Memory B cell (primary cell): ENCODE measurements around the gene SYNDIG1.

Experiments used
- ATAC-seq: fragments of 150-1000 bp; cut with Tn5 transposase; 2 replicates; pipeline ENCODE4 v1.10.0; 2021; ENCODE audit warnings: low read depth, mild to moderate bottlenecking, moderate library complexity
- DNase-seq, 2 donors: peaks; one replicate each; pipeline ENCODE4 v3.0.0; 2022; ENCODE audit warnings: low spot score in 2 of 2
- H3K27ac Mint-ChIP-seq: one replicate; pipeline ENCODE4 v1.8.0; 2022; ENCODE audit warnings: mild to moderate bottlenecking, moderate library complexity, mixed read lengths
- H3K27me3 Mint-ChIP-seq: one replicate; pipeline ENCODE4 v1.8.0; 2022; ENCODE audit warnings: mixed read lengths
- H3K36me3 Mint-ChIP-seq: one replicate; pipeline ENCODE4 v1.8.0; 2022; ENCODE audit warnings: mild to moderate bottlenecking, mixed read lengths
- H3K4me1 Mint-ChIP-seq: one replicate; pipeline ENCODE4 v1.8.0; 2022; ENCODE audit warnings: mixed read lengths
- H3K4me3 Mint-ChIP-seq: one replicate; pipeline ENCODE4 v1.8.0; 2022; ENCODE audit warnings: mild to moderate bottlenecking, moderate library complexity, mixed read lengths
- H3K9me3 Mint-ChIP-seq: one replicate; pipeline ENCODE4 v1.8.0; 2022; ENCODE audit warnings: mixed read lengths

Gene SYNDIG1

DNA sequence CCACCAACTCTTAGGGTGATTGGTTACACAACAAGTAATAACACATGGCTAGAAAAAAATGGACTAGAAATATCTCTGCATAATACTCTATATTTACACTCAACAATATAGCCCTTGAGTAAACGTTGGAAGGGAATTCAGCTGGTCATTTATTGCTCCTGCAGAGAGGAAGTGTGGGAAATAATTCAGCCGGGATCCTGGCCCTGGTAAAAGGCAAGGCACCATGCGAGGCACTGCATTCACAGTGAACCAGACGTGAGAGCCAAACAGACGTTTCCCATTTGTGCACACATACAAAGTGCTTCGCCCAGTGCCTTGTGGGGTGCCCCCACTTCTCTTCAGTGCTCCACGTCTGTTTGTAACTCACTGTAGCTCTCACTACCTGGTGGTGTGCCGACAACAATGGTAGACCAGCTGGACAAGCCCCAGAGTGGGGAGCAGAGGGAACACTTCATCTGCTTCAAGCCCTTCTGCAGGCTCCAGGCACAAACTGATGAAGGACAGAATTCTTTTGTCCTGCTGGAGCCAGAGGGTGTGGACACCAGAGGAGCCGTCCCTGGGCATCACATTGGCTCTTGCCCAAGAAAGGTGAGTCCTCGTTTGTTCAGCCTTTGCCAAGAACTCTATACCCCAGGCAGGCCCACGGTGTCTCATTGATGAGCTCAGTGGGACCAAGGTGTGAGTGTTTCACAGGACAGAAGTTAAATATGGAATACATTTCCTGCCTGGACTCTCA lies 18.8 kb downstream of the SYNDIG1 start:
- peaks cover 7% of the 10 kb centered on the region for H3K27me3 Mint-ChIP-seq
- ATAC-seq (no peak), DNase-seq (no peak)
- H3K27ac Mint-ChIP-seq: no peak overlapping the region
- H3K36me3 Mint-ChIP-seq: no peaks in the 10 kb centered on the region
- H3K4me3 Mint-ChIP-seq: no peak overlapping the region
- peaks cover 5% of the 10 kb centered on the region for H3K4me1 Mint-ChIP-seq
- no peaks in the 10 kb centered on the region for H3K9me3 Mint-ChIP-seq

DNA sequence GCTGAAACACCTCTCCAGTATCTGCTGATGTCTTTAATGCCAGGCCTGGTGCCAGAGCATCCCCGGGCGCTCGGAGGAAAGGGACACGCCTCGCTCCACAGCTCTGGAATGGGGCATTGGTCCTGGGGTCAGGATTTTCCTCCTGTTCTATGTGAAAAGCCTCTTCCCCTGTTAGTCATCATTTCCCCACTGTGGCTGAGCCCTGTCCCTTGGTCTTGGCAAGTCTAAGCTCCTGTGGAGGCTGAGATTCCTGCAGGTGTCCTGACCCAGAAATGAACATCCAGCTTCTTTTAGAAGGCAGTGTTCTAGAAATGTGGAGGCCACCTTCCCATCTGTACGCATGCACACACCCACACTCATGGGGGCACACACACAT lies 19.4 kb downstream of the SYNDIG1 start:
- no peaks in the 10 kb centered on the region for H3K36me3 Mint-ChIP-seq
- peaks cover 4% of the 10 kb centered on the region for H3K27me3 Mint-ChIP-seq
- no peaks in the 10 kb centered on the region for H3K9me3 Mint-ChIP-seq
- H3K4me1 Mint-ChIP-seq: peaks cover 5% of the 10 kb centered on the region
- no peak overlapping the region for H3K27ac Mint-ChIP-seq
- no peak overlapping the region for H3K4me3 Mint-ChIP-seq
- ATAC-seq (no peak), DNase-seq (no peak)

GRCh38 chr20:24489193-24489592 lies 19.8 kb downstream of the SYNDIG1 start:
- no peak overlapping the region for H3K4me3 Mint-ChIP-seq
- H3K36me3 Mint-ChIP-seq: no peaks in the 10 kb centered on the region

GRCh38 chr20:24489631-24490260 lies 20.3 kb downstream of the SYNDIG1 start:
- no peaks in the 10 kb centered on the region for H3K9me3 Mint-ChIP-seq
- ATAC-seq: no peak
- DNase-seq: no peak
- no peak overlapping the region for H3K27ac Mint-ChIP-seq
- peaks cover 5% of the 10 kb centered on the region for H3K4me1 Mint-ChIP-seq
- H3K27me3 Mint-ChIP-seq: peaks cover 4% of the 10 kb centered on the region
- H3K36me3 Mint-ChIP-seq: no peaks in the 10 kb centered on the region
- H3K4me3 Mint-ChIP-seq: no peak overlapping the region

More at GRCh38 chr20:24489193-24489592, 19.8 kb downstream of the SYNDIG1 start:
- ATAC-seq (no peak), DNase-seq (no peak)
- peaks cover 5% of the 10 kb centered on the region for H3K4me1 Mint-ChIP-seq
- H3K27me3 Mint-ChIP-seq: peaks cover 4% of the 10 kb centered on the region
- no peaks in the 10 kb centered on the region for H3K9me3 Mint-ChIP-seq
- H3K27ac Mint-ChIP-seq: no peak overlapping the region

DNA sequence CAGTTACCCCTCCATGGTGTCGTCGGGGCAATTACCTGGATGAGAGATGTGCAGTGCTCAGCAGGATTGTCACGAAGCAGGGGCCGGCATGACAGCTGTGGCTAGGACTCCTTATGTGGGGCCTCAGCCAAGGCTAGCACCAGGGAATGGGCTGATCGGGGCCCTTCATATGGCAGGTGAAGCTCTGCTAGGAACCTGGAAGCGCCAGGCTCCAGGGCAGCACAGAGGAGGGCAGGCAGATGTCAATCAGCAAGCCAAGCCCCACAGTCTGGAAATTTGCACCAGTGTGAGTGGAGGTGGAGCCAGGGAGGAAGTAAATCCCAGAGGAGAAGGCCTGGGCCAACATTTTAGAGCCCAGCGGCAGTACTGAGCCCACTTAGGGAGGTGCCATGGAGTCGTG lies 21.2 kb downstream of the SYNDIG1 start:
- DNase-seq (no peak), ATAC-seq (no peak)
- no peak overlapping the region for H3K27ac Mint-ChIP-seq
- H3K4me1 Mint-ChIP-seq: peaks cover 5% of the 10 kb centered on the region
- peaks cover 4% of the 10 kb centered on the region for H3K27me3 Mint-ChIP-seq
- H3K9me3 Mint-ChIP-seq: no peaks in the 10 kb centered on the region
- no peaks in the 10 kb centered on the region for H3K36me3 Mint-ChIP-seq
- H3K4me3 Mint-ChIP-seq: no peak overlapping the region

- Mint-ChIP-seq H3K4me1 (peaks cover 5% of the 10 kb centered on the region), H3K36me3 (no peaks in the 10 kb centered on the region), H3K27me3 (peaks cover 4% of the 10 kb centered on the region), H3K9me3 (no peaks in the 10 kb centered on the region), H3K4me3 (no peak overlapping the region), H3K27ac (no peak overlapping the region)
- DNase-seq (no peak), ATAC-seq (no peak)
Observed at GRCh38 chr20:24491041-24491756, 21.8 kb downstream of the SYNDIG1 start.

DNA sequence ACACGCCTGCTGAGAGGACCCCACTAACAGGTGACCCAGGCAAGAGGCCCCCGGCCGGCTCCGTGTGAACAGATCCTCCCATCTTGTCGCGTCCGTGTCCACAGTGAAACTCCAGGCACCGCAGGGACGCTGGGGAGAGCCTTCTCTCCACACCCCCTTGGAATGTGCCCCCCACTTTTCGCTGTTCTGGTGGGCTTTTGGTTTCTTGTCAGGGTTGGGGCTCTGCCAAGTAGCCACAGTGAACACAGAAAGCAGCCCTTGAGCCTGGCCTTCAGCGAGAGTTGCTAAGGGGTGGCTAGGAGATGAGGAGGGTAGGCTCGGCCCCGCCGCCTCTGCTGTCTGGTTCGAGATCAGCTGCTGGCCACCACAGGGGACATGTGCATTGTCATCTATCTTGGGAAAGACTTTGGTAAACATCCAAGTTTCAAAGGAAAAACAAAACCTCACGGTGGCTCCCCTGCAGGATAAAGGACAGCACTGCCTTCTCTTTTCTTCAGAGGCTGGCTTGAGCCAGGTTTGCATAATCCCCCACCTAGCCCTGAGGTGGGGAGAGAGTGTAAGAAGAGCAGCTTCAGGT lies 22.7 kb downstream of the SYNDIG1 start:
- H3K4me3 Mint-ChIP-seq: no peak overlapping the region
- no peak for DNase-seq
- ATAC-seq: no peak
- peaks cover 4% of the 10 kb centered on the region for H3K27me3 Mint-ChIP-seq
- no peaks in the 10 kb centered on the region for H3K9me3 Mint-ChIP-seq
- no peaks in the 10 kb centered on the region for H3K36me3 Mint-ChIP-seq
- peaks cover 5% of the 10 kb centered on the region for H3K4me1 Mint-ChIP-seq
- no peak overlapping the region for H3K27ac Mint-ChIP-seq

GRCh38 chr20:24492698-24493097 lies 23.3 kb downstream of the SYNDIG1 start:
- H3K4me3 Mint-ChIP-seq: no peak overlapping the region
- ATAC-seq: no peak
- no peaks in the 10 kb centered on the region for H3K9me3 Mint-ChIP-seq
- peaks cover 5% of the 10 kb centered on the region for H3K4me1 Mint-ChIP-seq
- peaks cover 4% of the 10 kb centered on the region for H3K27me3 Mint-ChIP-seq
- no peaks in the 10 kb centered on the region for H3K36me3 Mint-ChIP-seq
- DNase-seq: no peak
- no peak overlapping the region for H3K27ac Mint-ChIP-seq

- H3K4me3 Mint-ChIP-seq: no peak overlapping the region
- H3K27ac Mint-ChIP-seq: no peak overlapping the region
Observed at GRCh38 chr20:24493181-24493580, 23.8 kb downstream of the SYNDIG1 start.

DNA sequence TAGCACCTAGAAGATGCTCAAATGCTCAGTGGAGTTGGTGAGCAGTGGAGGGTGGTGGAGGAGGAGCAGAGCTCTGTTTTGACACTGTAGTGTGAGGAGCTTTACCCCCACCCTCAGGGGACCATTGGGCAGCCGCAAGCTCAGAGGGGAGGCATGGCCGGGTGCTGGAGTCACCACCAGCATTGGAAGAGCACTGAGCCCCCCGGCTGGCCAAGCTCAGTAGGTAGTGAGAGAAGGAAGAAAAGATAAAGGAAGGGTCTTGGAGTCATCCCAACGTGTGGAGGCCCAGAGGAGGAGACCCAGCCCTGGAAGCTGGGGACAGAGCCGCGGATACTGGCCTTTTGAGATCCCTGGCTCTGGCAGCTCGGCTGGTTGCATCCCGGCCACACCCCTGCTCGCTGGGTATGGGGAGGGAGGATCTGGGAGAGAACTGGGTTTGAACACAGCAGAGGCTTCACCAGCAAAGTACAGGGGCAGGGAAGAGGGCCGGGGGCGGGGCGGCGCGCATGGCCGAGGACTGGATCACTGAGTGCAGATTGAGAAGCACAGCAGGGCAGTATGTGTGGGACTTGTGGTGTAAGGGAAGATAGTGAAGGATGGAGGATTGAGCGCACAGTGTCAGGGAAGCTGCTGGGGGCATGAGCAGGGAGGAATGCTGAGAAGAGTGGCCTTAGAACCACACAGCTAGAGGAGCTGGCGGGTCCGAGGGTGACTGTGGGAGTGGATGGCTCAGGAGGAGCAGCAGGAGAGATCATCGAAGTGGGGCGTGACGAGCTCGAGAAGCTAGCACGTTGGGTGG lies 24.4 kb downstream of the SYNDIG1 start:
- H3K27me3 Mint-ChIP-seq: peaks cover 4% of the 10 kb centered on the region
- ATAC-seq: no peak
- no peak overlapping the region for H3K27ac Mint-ChIP-seq
- DNase-seq: no peak
- peaks cover 7% of the 10 kb centered on the region for H3K4me1 Mint-ChIP-seq
- no peak overlapping the region for H3K4me3 Mint-ChIP-seq
- no peaks in the 10 kb centered on the region for H3K9me3 Mint-ChIP-seq
- no peaks in the 10 kb centered on the region for H3K36me3 Mint-ChIP-seq

More at GRCh38 chr20:24493181-24493580, 23.8 kb downstream of the SYNDIG1 start:
- no peaks in the 10 kb centered on the region for H3K9me3 Mint-ChIP-seq
- H3K27me3 Mint-ChIP-seq: peaks cover 4% of the 10 kb centered on the region
- peaks cover 5% of the 10 kb centered on the region for H3K4me1 Mint-ChIP-seq
- no peaks in the 10 kb centered on the region for H3K36me3 Mint-ChIP-seq
- ATAC-seq (no peak), DNase-seq (no peak)

DNA sequence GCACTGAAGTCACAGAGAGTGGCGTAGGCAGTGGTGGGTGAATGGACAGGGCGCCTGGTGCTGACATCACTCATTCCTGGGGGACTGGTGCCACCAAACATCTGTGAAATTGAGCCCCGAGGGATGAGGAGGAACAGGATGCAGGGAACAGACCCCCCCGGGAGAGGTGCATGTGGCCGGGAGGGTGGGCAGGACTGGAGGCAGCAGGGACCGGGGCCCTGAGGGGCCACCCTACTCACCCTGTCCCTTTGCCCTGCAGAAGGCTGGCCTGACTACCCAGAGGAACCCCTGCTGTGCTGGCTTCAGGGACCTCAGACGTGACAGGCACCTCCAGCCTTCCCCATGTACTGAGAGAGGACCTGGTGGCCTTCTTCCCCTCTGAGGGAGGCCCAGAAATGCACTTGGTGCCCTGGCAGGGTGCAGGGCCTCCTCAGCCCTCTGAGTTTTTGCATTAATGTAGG lies 25.1 kb downstream of the SYNDIG1 start:
- Mint-ChIP-seq H3K4me1 (peaks cover 2% of the 10 kb centered on the region), H3K9me3 (no peaks in the 10 kb centered on the region), H3K36me3 (no peaks in the 10 kb centered on the region), H3K27ac (no peak overlapping the region), H3K27me3 (no peaks in the 10 kb centered on the region), H3K4me3 (no peak overlapping the region)
- ATAC-seq: no peak
- DNase-seq: no peak

DNA sequence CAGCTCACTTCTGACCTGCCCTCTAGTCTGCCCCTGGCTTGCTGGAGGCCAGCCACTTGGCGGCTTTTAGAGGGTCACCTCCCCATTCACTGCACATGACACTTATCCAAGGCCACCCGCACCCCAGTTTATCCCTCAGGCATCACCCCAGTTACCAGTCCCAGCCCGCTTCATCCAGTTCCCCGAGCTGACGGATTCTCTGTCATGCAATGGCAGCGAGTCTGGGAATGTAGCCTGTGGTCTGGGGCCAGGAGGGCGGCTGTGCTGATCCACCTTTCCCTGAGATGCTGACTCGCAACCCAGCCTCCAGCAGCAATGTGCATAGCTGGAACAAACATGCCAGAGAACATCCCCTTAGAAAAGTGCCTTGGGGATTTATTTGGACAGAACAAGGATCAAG lies 25.8 kb downstream of the SYNDIG1 start:
- ATAC-seq: no peak
- no peak overlapping the region for H3K27ac Mint-ChIP-seq

DNA sequence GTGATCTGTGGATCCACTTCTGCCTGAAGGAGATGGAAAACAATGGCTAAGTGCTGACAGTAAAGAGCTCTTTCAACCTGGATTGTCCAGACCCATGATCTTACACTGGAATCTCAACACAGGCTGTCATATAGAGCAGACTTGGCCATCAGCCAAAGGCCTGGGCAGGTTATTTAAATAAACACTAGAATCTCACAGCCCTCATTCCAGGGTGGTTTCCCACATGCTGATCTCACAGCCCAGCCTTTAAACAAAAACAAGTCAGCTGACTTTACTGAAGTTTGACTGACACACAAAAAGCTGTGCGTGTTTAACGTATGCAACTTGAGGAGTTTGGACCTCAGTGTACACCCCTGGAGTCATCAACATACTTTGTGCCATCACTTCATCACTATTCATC lies 28.4 kb downstream of the SYNDIG1 start:
- no peaks in the 10 kb centered on the region for H3K36me3 Mint-ChIP-seq
- peaks cover 2% of the 10 kb centered on the region for H3K4me1 Mint-ChIP-seq
- no peaks in the 10 kb centered on the region for H3K27me3 Mint-ChIP-seq
- no peaks in the 10 kb centered on the region for H3K9me3 Mint-ChIP-seq
- DNase-seq (no peak), ATAC-seq (no peak)
- H3K27ac Mint-ChIP-seq: no peak overlapping the region
- no peak overlapping the region for H3K4me3 Mint-ChIP-seq

More for the DNA sequence above, 25.8 kb downstream of the SYNDIG1 start:
- no peak for DNase-seq
- no peak overlapping the region for H3K4me3 Mint-ChIP-seq
- H3K36me3 Mint-ChIP-seq: no peaks in the 10 kb centered on the region
- no peaks in the 10 kb centered on the region for H3K9me3 Mint-ChIP-seq
- peaks cover 2% of the 10 kb centered on the region for H3K4me1 Mint-ChIP-seq
- no peaks in the 10 kb centered on the region for H3K27me3 Mint-ChIP-seq
